Lung (tissue), 12 donors: ENCODE results near the gene SH3BP4. TPM values are rescaled to one million over a fixed set of nuclear protein-coding genes. Genes with fewer than 3 reads are reported as not detected.

Experiments used
- ATAC-seq: fragments of 200-7000 bp; cut with Tn5 transposase; one replicate; pipeline ENCODE4 v1.9.1; 2020; ENCODE audit warnings: moderate number of reproducible peaks; ENCODE audit not compliant: insufficient read depth, low FRiP score
- DNase-seq, 3 donors: peaks; one replicate each; pipeline ENCODE4 v3.0.0-alpha.2; 2013 to 2017
- H3K27ac ChIP-seq, 2 donors: one replicate each; pipeline ENCODE4 v1.5.1; 2013; ENCODE audit warnings: mild to moderate bottlenecking in 2 of 2, moderate library complexity in 2 of 2, control low read depth in 1 of 2, inconsistent platforms in 1 of 2, low read depth in 1 of 2, low read length in 1 of 2
- H3K27me3 ChIP-seq, 3 donors: one replicate each; pipeline ENCODE4 v1.5.1; 2013; ENCODE audit warnings: low read length in 2 of 3; ENCODE audit not compliant: control insufficient read depth in 3 of 3, insufficient read depth in 3 of 3
- H3K36me3 ChIP-seq, 4 donors: one replicate each; pipeline ENCODE4 v1.5.1; 2013; ENCODE audit warnings: low read length in 4 of 4, mild to moderate bottlenecking in 1 of 4, moderate library complexity in 1 of 4; ENCODE audit not compliant: control insufficient read depth in 4 of 4, insufficient read depth in 4 of 4
- H3K4me1 ChIP-seq, 5 donors: one replicate each; pipeline ENCODE4 v1.5.1; 2013; ENCODE audit warnings: low read length in 5 of 5, mild to moderate bottlenecking in 2 of 5, moderate library complexity in 1 of 5; ENCODE audit not compliant: control insufficient read depth in 5 of 5, insufficient read depth in 5 of 5
- H3K4me3 ChIP-seq: one replicate; pipeline ENCODE4 v1.5.1; 2013; ENCODE audit warnings: mild to moderate bottlenecking, control low read depth, moderate library complexity
- H3K9ac ChIP-seq, 2 donors: one replicate each; pipeline ENCODE4 v1.5.1; 2013; ENCODE audit warnings: low read length in 2 of 2, control low read depth in 1 of 2; ENCODE audit not compliant: insufficient read depth in 1 of 2
- H3K9me3 ChIP-seq, 4 donors: one replicate each; pipeline ENCODE4 v1.5.1; 2013; ENCODE audit warnings: low read length in 3 of 4, mild to moderate bottlenecking in 1 of 4, moderate library complexity in 1 of 4; ENCODE audit not compliant: control insufficient read depth in 4 of 4, insufficient read depth in 3 of 4
- CTCF ChIP-seq: IDR thresholded peaks from 2 replicates; pipeline ENCODE4 v1.5.1; 2012; ENCODE audit warnings: mild to moderate bottlenecking; ENCODE audit errors: control extremely low read depth, extremely low read depth
- WGBS, 2 donors: extraction: QIAGEN DNeasy Blood & Tissue Kit; methylation state at CpG; one replicate each; pipeline ENCODE4 v1.1.7; 2013; 5-methylcytosine and 5-hydroxymethylcytosine counted together
- polyA plus RNA-seq, 2 donors: library from polyadenylated mRNA; stranded (reverse); fragments of 200-250 nt; gene quantifications; one replicate each; pipeline ENCODE4 v1.2.1, GENCODE V29; 2013
- total RNA-seq, 2 donors: library from RNA; depleted of rRNA in 1 of 2; stranded (reverse); fragments of >200 nt in 1 of 2; gene quantifications; one replicate each; pipeline ENCODE4 v1.2.1, GENCODE V29; 2014 to 2021
- donor health status: control.
- donor health status: control.
- donor health status: Bipolar disorder and iron deficiency.
- donor health status: healthy.
- donor health status: DM: yes; HTN: yes; CAD: no.

SH3BP4 gene
- total and polyA plus RNA-seq, 4 donors, result 12.0 to 36.5 (median 18.2) TPM

DNA sequence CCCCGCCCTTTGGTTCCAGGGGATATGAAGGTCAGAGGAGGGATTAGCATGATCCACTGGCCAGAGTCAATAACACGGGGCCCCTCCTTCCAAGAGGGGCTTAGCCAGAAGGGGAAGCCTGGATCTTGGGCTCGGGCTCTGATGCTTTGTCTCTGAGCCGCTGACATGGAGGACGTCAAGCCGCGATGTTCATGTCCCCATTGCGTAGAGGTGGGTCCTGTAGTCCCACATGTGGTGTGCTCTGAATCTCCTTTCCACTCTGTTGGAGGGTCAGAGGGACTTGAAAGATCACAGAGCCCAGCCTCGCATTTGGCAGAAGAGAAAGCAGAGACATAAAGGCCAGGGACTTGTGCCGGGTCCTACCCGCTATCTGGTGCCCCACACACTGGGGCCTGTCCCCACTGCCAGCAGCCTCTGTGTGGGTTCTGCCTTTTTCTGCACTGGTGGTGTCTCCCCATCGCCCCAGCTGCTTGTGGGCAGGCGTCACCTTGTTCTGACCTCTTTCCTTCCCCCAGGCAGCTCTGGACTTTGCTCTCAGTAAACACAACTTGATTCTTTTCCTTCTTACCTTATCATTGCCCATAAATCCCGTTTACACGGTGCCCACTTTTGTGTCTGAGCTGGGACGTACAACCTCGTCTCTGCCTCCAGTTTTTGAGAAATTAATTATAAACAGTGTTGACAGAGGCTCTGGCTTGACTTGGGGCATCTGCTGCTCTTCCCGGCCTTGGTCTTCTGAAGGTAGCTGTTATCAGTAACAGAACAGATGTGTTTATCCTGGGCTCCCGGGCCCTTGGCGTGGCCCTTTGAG, 48.8 kb downstream of the SH3BP4 start:
- Histone ChIP-seq H3K36me3 (peaks cover 0 to 10% (median 1%) of the 10 kb centered on the region in 4 donors), H3K4me3 (no peak overlapping the region), H3K4me1 (peaks cover 0 to 45% (median 13%) of the 10 kb centered on the region in 5 donors), H3K9ac (no peak overlapping the region), H3K27me3 (no peaks in the 10 kb centered on the region), H3K27ac (peak overlapping the region in 1 of 2 donors; percentile 33), H3K9me3 (no peaks in the 10 kb centered on the region)
- DNase-seq (peak in 1 of 3 donors; percentile 21), ATAC-seq (no peak)
- no peak for TF ChIP-seq CTCF
- 75% methylated on average over 20 of the region's 20 CpGs for WGBS, 2 donors

- Histone ChIP-seq H3K27ac (peak overlapping the region in 1 of 2 donors; percentile 33), H3K9ac (no peak overlapping the region)
Observed at GRCh38 chr2:235001237-235002133, 49.7 kb downstream of the SH3BP4 start.

More at GRCh38 chr2:235001237-235002133, 49.7 kb downstream of the SH3BP4 start:
- peaks cover 0 to 39% (median 15%) of the 10 kb centered on the region in 5 donors for H3K4me1 ChIP-seq
- no peaks in the 10 kb centered on the region for H3K27me3 ChIP-seq
- 82 to 89% methylated on average over 25 of the region's 25 CpGs for WGBS, 2 donors
- no peak for ATAC-seq
- TF ChIP-seq CTCF, result no peak
- no peak overlapping the region for H3K4me3 ChIP-seq
- H3K9me3 ChIP-seq, result no peaks in the 10 kb centered on the region
- peak in 2 of 3 donors; percentile 31 to 34 for DNase-seq
- peaks cover 0 to 7% (median 1%) of the 10 kb centered on the region in 4 donors for H3K36me3 ChIP-seq
